GM19351 (cell line): ENCODE measurements around the gene ENG.
"Not testable (repeated sequence)": the region's sequence is repeated elsewhere in the genome, so short reads cannot be mapped to it uniquely, and the experiment has no call there.

Experiments
- ATAC-seq: cut with Tn5 transposase; IDR thresholded peaks from one replicate; pipeline ENCODE4 v1.9.1; 2021; ENCODE audit warnings: mild to moderate bottlenecking, moderate library complexity; ENCODE audit not compliant: unreplicated experiment

Gene ENG

DNA sequence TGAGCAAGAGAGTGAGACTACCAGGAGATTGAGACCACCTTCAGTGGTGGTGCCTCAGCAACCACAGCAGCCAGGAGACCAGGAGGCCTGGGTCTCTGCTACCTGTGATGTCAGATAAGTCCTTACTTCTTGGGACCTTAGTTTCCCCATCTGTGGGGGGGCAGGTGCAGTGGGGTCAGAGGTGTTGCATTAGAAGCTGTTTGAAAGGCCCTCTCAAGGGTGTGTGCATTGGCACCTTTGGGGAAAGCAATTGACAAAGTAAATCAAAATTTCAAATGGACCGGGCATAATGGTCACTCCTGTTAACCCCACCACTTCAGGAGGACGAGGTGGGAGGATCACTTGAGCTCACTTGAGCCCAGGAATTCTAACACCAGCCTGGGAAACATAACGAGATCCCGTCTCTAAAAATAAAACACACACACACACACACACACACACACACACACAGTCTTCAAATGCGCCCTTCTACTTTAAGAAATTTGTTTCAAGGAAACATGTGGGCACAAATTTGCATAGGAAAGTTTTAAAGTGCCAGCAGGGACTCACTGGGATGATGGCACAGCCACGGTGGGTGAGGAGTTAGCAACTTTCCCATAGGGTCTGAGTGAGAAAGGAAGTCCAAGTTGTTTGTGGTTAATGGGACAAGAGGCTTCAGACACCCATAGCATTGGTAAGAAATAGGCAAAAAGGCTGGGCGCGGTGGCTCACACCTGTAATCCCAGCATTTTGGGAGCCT is 24.4 kb upstream of the ENG start:
- no peak for ATAC-seq

DNA sequence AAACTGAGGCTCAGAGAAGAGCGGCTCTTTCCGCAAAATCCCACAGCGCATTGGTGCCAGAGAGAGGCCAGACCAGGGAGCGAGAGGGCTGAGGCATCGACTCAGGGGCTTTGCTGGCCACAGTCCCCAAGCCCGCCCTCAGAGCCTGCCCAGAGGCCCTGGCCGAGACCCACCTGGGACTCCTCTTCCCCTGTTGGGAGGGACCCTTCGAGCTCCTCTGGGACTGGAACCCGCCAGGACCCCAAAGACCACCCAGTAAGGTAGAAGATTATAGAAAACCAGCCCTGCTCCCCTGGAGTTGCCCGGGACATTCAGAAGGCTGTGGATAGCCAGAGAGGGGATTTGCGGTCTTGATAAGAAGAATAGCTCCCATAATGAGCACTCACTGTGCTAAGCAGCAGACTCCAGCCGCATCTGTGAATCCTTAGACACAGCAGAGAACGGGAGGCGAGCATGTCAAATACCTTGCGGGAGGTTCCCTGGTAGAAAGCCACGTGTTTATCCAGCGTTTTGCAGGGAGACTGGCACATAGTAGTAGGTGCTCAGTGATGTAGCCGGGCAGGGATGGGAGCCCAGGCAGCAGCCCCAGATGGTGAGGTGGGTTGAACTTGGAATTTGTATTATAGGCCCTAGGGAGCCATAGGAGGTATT is 23.7 kb upstream of the ENG start:
- no peak for ATAC-seq

DNA sequence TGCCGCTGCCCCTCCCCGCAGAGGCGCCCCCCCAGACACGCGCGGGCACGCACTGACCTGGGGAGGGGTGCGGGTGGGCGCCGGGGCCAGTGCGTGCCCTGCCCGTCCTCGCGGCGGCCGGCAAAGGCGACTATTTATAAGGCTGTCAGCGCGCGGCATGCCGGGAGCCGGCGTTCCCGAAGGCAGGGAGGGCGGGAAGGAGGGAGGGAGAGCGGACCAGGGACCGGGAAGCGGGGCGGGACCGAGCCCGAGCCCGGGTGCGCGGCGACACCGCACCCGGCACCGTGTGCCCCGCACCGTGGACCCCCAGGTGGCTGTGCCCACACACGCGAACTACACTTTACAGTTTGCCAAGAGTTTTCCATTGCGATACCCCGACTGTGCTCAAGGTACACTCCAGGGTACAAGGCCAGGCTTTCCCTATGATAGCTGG is 23.1 kb upstream of the ENG start, which contains the start of gene AK1:
AK1 (minus strand) TSS at position 110 of the 433 bp plus-strand sequence. CDS start 3,058 bp downstream, outside the sequence.
- ATAC-seq: no peak

DNA sequence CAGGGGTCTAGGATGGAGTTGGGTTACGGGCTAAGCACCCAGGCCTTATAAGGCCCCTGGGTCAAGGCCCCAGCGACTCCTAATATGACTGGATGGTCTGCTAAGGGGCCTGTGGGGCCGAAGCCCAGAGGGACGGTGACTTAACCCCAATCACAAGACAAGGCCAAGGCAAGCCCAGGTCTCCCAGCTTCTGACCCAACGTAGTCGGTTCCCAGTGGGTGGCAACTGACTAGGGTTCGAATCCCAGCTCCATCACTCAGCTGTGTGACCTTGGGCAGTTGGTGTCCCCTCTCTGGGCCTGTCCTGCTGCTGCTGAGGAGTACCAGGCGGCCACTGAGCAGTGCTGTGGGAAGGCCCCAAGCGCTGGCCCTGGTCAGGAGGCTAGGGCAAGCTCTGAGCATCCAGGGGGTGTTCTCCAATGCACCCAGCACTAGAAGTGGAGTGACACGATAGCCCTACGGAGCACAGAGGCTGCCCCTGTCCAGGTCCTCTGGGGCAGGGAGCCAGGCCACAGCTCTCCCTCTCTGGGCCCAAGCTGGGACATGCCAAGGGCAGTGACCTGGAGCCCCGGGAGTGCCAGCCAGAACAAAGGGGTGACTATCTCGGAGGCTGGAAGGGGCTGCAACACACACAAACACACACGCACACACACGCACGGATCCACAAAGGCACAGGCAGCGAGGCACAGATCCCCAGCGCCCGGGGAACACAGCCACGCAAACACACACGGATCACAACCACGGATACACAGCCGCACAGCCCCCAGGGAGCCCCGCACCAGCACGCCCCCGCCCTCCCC is 22.5 kb upstream of the ENG start:
- no peak for ATAC-seq

DNA sequence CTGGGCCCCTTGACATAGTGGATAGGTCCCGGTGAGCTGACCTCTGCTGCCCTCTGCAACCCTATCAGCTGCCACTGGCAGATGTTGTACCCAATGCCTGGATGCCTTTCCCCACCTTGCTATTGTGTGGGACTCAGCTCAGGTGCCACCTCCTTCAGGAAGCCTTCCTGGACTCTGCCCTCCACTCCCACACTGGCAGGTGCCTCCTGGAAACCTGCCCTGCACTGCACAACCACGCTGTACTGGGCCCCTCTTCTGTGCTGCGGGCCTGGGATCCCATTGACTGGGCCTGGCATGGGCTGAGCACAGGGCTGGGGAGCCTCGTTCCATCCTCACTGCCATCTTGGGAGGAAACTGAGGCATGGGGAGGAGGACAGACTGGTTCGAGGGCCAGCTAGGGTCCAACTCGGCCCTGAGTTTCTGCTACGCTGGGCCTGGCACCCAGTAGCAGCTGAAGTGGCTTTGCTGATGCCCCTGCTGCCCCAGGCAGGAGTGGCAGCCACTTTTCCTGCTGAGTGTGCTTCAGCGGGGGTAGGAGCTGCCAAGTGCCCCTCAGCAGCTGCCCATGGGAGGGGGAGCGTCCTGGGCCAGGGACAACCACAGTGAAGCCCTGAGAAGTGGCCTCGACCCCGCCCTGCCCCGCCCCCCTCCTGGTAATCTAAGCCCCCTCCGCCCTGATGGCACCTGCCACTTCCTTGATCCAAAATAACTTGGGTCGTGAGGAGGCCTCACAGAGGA is 21.7 kb upstream of the ENG start:
- ATAC-seq: no peak

DNA sequence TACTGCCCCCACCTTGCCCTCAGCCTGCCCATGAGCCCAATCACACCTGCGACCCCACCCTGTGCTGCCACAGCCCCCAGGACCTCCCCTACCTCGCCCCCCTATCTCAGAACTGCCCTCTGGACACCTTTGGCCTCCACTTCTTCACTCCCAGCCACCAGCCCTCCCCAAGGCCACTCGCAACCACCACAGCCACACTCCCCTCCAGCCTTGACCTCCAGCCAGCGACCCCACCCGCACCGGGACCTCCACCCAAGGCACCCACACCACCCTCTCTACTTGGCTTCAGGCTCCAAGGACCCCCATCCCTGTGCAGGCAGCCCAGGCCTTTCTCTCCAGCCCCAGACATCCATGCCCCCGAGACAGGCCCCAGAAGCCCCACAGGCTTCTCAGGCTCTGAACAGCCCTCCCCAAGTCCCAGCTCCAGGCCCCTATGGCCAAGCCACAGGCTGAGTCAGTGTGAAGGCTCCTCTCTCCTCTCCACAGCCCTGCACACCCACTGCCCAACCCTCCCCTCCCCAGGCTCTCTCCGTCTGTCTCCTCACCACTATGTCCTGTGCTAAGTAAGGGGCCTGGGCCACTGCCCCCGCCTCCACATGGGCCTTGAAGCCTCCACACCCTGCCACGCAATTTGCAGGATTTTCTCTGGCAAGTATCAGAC is 21.0 kb upstream of the ENG start:
- no peak for ATAC-seq

DNA sequence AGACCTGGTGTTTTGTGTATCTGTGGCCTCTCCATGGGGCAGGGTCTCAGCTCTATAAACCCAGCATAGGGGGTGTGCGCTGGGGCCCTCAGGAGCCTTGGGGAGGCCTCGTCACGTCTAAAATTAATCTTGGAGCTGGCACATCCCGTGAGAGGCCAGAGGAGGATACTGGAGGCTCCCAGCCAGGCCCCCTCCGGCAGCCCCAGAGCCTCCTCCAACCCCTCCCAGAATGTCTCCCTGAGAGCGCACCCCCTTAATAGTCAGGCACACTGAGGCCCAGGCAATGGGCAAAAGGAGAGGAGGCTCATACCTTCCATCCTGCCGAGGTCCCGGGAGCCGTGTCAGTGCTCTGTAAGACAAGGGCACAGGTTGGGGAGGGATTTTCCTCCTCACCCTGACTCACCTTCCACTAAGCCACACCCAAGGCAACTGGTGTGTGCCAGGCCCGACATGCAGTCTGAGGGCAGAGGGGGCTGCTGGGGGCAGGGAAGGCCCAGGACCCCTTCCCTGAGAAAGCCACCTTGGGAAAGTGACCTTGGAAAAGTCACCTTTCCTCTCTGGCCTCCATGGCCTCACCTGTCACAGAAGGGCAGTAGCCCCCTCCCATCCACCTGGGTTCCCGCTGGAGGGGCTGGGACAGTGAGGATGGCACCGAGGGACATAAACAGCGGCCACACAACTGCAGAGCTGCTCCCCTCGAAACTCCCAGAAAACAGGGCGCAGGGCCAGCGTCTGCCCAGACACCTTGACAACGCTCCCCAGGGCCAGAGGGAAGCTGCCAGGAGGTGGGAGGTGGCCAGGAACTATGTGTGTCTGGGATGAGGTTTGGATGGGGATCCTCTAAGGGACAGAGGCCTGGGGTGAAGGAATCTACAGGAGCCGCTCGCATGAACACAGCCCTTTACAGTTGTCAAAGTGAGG is 20.1 kb upstream of the ENG start:
- ATAC-seq: no peak

DNA sequence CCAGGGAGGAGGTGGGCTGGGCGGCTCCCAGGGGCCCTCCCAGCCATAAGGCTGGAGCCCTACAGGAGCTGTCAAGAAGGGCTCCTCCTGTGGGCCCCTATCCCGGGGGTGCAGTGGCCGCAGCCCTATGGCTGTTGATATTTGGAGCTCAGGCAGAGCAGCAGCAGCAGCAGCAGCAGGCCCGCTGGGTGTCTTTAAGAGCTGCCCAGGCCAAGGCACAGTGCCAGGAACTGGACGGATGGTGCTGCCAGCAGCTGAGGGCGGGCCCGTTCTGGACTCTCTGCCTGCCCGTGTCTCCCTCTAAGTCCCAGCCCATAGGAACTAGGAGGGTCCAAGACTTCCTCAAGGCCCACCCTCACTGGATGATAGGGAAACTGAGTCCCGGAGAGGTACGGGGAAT is 19.4 kb upstream of the ENG start:
- no peak for ATAC-seq

DNA sequence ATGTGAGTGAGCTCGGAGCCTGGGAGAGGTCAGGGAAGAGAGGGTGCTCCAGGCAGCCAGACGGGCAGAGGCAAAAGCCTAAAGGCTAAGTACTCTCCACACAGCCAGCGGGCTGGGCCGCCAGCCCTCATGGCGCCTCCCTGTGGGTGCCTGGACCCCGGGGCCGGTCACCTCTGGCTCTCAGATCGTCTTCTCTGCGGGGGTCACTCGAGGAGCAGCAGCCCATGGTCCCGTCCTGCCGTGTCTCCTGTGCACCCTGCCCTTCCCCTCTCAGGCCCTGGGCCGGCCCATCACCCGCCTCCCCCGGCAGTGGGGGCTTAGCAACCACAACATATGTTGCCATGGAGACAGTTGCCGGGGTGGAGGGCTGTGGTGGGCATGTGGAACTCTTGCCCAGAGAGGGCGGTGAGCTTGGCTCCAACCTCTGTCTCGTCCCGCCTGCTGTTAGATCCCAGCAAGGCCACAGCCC is 18.8 kb upstream of the ENG start:
- ATAC-seq: no peak

DNA sequence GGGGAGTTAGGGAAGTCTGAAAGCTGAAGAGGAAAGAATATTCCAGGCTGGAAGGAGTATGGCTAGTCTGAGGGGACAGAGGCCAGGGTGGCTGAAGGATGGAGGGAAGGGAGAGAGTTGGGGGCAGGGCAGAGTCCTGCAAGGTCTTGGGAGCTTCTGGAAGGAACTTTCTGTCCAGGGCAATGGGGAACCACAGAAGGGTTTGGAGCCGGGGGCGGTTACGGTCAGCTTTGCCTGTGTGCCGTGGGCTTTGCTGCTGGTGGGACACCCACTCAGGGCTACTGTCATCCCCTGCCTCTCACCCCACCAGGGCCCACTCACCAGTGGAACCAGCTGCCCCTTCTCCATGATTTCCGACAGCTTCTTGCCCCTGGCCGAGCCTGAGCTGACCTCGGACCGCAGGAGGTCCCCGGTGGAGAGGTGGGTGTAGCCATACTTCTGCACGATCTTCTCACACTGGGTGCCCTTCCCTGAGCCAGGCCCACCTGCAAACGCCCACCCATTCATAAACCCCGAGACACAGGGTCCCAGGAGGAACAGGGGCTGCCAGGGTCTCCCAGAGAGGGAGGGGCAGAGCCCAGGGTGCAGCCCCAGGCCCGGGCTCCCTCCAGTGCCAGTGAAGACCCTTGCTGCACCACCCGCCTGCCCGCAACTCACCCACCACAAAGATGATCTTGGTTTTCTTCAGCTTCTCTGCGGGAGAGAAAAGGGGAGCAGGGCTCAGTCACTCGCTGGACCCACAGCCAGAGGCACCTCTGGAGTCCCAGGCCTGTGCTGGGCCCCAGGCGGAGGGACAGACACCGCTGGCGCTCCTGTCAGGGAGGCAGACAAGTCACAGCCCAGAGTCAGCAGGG is 18.1 kb upstream of the ENG start:
- no peak for ATAC-seq

DNA sequence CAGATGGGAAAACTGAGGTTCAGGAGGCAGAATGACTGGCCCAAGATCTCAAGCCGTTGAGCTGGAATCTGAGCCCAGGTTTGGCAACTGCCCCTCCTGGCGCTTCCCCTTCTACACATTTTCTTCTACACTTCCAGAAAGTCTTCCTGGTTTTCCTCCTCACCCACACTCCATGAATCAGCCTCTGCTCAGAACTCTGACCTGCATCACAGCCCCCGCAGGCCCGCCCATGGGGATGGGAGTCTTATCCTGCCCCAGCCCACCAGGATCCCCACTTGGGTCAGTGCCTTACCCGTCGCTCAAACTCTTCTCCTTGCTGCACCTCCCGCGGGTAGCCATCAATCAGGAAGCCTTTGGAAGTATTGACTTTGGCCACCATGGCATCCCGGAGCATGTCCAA is 17.1 kb upstream of the ENG start:
- no peak for ATAC-seq

DNA sequence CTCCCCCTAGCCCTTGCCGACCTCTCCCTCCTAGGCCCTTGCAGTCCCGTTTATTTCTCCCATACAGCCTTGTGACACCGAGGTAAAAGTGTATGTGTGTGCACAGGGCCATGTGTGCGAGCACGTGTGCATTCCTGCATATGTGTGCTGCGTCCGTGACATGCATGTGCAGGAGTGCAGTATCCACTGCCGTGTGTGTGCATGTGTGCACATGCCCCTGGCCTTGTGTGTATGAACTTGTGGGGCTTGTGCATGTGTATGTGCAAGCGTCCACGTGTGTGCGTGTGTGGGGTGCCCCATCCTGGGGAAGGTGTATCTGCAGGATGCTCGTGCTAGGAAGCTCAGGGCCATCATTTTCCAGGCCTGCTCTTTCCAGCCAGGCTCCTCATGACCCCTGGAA is 16.4 kb upstream of the ENG start:
- ATAC-seq: no peak

DNA sequence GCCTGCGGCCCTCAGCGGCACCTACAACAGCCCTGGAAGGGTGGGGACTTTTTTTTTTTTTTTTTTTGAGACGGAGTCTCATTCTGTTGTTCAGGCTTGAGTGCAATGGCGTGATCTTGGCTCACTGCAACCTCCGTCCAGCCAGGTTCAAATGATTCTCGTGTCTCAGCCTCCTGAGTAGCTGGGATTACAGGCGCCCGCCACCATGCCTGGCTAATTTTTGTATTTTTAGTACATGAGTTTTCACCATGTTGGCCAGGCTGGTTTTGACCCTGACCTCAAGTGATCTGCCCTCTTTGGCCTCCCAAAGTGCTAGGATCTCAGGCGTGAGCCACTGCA is 15.7 kb upstream of the ENG start:
- not testable (repeated sequence) for ATAC-seq

DNA sequence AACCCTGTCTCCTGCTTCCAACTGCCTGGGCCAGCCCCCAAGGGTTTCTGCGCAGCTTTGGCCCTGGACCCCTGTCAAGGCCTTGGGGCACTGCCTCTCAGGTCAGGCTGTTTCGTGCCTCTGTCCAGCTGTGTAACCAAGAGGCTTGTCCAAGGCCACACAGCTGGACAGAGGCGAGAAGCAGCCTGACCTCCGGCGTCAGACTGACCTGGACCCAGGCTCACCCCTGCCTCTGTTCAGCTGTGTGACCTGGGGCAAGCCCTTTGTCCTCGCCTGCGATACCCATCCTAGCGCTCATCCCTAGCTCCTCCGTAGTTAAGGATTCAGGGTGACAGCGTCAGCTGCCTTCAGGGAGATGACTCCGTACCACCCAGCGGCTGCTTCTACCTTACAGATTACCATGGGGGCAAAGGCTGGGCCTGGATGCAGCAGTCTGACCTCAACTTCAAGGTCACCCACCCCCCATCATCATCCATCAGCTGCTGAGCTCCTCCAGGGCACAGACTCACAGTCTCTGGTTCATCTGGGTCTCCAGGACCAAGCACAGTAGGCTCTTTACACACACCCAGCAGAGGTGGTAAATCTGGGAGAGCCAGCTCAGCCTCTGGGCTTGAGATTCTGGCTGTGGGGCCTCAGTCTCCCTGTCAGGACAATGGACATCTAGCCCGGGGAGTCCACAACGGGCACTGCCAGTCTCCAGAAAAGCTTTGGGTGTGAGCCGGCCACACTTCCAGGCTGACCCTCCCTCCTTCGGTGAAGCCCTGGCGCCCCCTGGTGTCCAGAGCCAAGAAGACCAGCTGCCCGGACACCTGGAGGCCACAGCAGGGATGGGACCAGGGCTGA is 15.1 kb upstream of the ENG start:
- ATAC-seq: peak; percentile 50

DNA sequence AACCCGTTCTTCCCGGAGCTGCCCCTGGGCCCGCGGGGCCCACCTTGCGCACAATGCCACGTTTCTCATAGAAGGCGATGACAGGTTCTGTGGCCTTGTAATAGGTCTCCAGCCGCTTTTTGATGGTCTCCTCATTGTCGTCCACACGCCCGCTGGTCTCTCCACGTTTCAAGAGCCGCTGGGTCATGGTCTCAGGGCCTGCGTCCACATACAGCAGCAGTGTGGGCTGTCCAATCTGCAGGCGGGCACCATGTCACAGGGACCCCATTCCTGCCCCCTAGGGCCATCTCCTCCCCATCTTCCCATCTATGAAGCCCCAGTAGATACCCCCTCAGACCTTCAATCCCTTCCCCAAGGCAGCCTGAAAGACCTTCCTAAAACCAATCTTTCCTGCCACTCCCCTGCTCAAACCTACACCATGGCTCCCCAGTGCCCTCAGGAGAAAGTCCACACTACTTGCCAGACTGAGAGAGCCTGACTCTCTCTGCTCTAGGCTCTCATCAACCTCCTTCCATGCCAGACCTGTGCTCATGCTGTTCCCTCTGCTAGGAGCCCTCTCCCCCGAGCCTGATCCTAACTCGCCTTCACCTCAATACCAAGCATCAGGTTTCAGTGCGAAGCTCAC is 13.9 kb upstream of the ENG start:
- ATAC-seq: no peak

DNA sequence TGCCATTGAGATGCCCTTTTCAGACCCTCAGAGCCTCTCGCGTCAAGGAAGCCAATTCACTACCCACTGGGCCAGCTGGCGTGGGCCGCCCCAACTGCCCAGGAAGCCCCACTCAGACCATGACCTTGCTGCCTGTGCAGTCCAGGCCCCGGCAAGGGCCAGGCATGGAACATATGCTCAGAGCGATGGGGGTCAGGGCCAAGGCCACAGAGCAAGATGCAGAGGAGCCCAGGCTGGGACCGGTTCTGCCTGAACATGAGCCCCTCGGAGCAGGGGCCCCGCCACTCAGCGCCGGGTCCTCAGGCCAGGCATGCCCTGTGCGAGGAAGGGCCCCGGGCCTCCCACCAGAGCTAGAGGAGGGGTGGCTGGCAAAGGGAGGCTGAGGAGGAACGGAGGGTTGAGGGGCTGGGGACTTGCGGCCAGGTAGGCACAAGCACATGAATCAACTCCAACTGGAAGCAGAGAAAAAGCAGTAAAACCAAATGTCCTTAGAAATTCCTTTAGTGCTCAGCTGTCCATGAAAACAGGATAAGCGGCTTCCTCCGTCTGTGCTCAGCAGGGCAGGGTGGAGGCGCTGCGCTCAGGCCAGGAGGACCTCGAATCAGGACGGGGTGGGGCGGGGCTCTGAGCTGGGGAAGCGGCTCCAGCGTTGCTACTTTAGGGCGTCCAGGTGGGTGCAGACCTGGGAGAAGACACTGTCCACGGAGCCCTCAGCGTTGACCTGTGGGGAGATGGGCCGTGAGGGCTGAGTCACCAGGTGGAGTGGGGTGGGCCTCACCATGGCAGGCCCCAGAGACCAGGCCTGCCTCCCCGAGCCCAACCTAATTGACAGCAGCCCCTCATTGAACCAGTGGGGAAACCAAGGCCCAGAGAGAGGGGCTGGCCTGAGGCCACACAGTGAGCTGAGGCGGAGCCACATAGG is 13.2 kb upstream of the ENG start:
- ATAC-seq: no peak
